NCI-H146 (cell line): ENCODE data around the gene PTCD2.

ENCODE experiments used
- DNase-seq: peaks from one replicate; lab custom pipeline; 2025; lab: John Stamatoyannopoulos, UW

PTCD2 gene

GRCh38 chr5:72319976-72320752, at the start of gene PTCD2, which contains the start of gene MRPS27:
Gene PTCD2, plus strand, starts transcription at chr5:72320373. Its CDS starts 10 bp downstream, at chr5:72320383.
Gene MRPS27, minus strand, starts transcription at chr5:72320240. Its CDS starts 19 bp downstream, at chr5:72320221.
- peak; percentile 99 for DNase-seq

- DNase-seq, result no peak
Measured at GRCh38 chr5:72271702-72272101, 48.5 kb upstream of the PTCD2 start.

- no peak for DNase-seq
Measured at GRCh38 chr5:72272398-72272797, 47.8 kb upstream of the PTCD2 start.

GRCh38 chr5:72273547-72273946, 46.6 kb upstream of the PTCD2 start:
- no peak for DNase-seq

GRCh38 chr5:72276219-72276752, 43.9 kb upstream of the PTCD2 start:
- no peak for DNase-seq

GRCh38 chr5:72280581-72281069, 39.5 kb upstream of the PTCD2 start:
- DNase-seq, result no peak

GRCh38 chr5:72281430-72281763, 38.8 kb upstream of the PTCD2 start:
- no peak for DNase-seq

GRCh38 chr5:72281764-72282499, 38.2 kb upstream of the PTCD2 start:
- no peak for DNase-seq

- DNase-seq, result no peak
Measured at GRCh38 chr5:72282878-72283277, 37.3 kb upstream of the PTCD2 start.

GRCh38 chr5:72283358-72283757, 36.8 kb upstream of the PTCD2 start:
- no peak for DNase-seq

GRCh38 chr5:72284559-72285423, 35.4 kb upstream of the PTCD2 start:
- no peak for DNase-seq

- DNase-seq, result no peak
Measured at GRCh38 chr5:72285424-72285821, 34.8 kb upstream of the PTCD2 start.

- no peak for DNase-seq
Measured at GRCh38 chr5:72286798-72287197, 33.4 kb upstream of the PTCD2 start.

GRCh38 chr5:72288924-72289323, 31.2 kb upstream of the PTCD2 start:
- peak; percentile 69 for DNase-seq

- DNase-seq, result no peak
Measured at GRCh38 chr5:72290356-72291133, 29.6 kb upstream of the PTCD2 start.

- peak; percentile 4 for DNase-seq
Measured at GRCh38 chr5:72291601-72292000, 28.6 kb upstream of the PTCD2 start.

- DNase-seq, result no peak
Measured at GRCh38 chr5:72292411-72292810, 27.8 kb upstream of the PTCD2 start.

- no peak for DNase-seq
Measured at GRCh38 chr5:72293495-72294055, 26.6 kb upstream of the PTCD2 start.

GRCh38 chr5:72294473-72294872, 25.7 kb upstream of the PTCD2 start:
- DNase-seq, result no peak

- no peak for DNase-seq
Measured at GRCh38 chr5:72295539-72295938, 24.6 kb upstream of the PTCD2 start.

- no peak for DNase-seq
Measured at GRCh38 chr5:72296256-72296655, 23.9 kb upstream of the PTCD2 start.
